BLaER1 (cell line): ENCODE data around the gene MIPOL1.

Experiments used
- H3K27ac ChIP-seq: shearing (Covaris generic); formaldehyde crosslinking; 2 replicates; pipeline ENCODE4 v1.8.1; 2022
- H3K27me3 ChIP-seq: shearing (Covaris generic); formaldehyde crosslinking; 2 replicates; pipeline ENCODE4 v1.8.1; 2022
- H3K36me3 ChIP-seq: shearing (Covaris generic); formaldehyde crosslinking; 2 replicates; pipeline ENCODE4 v1.8.1; 2022
- H3K4me1 ChIP-seq: shearing (Covaris generic); formaldehyde crosslinking; 2 replicates; pipeline ENCODE4 v1.8.1; 2022
- H3K4me2 ChIP-seq: shearing (Covaris generic); formaldehyde crosslinking; 2 replicates; pipeline ENCODE4 v1.8.1; 2022
- H3K4me3 ChIP-seq: shearing (Covaris generic); formaldehyde crosslinking; 2 replicates; pipeline ENCODE4 v1.8.1; 2022
- H3K9ac ChIP-seq: shearing (Covaris generic); formaldehyde crosslinking; 2 replicates; pipeline ENCODE4 v1.8.1; 2022
- H3K9me3 ChIP-seq: shearing (Covaris generic); formaldehyde crosslinking; 2 replicates; pipeline ENCODE4 v1.8.1; 2022
- H4K20me1 ChIP-seq: shearing (Covaris generic); formaldehyde crosslinking; 2 replicates; pipeline ENCODE4 v1.8.1; 2022
- Cebpa-rat ChIP-seq: shearing (Covaris generic); IDR thresholded peaks from 2 replicates; pipeline ENCODE4 v1.8.1; 2022

The MIPOL1 gene

DNA sequence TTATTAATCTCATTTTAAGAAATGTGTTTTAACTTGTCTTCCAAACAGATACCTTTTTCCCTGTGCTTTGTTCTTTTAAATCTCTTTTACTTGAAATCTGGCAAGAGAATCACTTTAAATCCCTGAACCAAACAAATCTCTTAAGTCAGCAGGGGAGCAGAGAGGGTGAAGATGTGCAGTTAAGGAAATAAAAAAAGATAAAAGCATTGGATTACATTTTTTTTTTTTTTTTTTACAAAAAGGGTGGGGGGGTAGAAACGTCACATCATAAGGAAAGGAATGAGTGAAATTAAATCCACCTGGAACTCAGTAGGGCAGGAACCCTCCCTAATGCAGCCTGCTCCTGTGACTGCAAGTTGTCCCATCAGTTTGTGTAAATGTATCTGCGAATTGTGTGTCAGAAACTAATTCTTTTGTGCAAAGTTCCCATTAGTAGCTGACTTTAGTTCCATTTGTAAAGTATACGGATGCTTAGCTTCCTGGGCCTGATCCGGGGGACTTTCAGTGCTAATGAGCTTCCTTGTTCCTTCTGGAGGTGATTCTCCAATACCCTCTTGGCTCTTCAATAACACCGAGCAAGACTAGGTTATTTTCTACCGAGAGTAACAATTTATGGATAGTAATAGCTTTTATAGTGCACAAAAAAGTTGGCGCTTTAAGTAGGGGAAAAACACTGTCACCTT, 399.2 kb downstream of the MIPOL1 start:
- H3K27me3 ChIP-seq, result no peaks in the 10 kb centered on the region
- H4K20me1 ChIP-seq, result no peaks in the 10 kb centered on the region
- peaks cover 76% of the 10 kb centered on the region for H3K9me3 ChIP-seq
- H3K4me1 ChIP-seq, result no peaks in the 10 kb centered on the region
- H3K27ac ChIP-seq, result no peak overlapping the region
- H3K36me3 ChIP-seq, result no peaks in the 10 kb centered on the region
- TF ChIP-seq Cebpa-rat, result no peak
- H3K4me3 ChIP-seq, result no peak overlapping the region
- no peak overlapping the region for H3K4me2 ChIP-seq
- H3K9ac ChIP-seq, result no peak overlapping the region

- no peak overlapping the region for H3K4me3 ChIP-seq
Measured at GRCh38 chr14:37597538-37597913, 399.8 kb downstream of the MIPOL1 start.

DNA sequence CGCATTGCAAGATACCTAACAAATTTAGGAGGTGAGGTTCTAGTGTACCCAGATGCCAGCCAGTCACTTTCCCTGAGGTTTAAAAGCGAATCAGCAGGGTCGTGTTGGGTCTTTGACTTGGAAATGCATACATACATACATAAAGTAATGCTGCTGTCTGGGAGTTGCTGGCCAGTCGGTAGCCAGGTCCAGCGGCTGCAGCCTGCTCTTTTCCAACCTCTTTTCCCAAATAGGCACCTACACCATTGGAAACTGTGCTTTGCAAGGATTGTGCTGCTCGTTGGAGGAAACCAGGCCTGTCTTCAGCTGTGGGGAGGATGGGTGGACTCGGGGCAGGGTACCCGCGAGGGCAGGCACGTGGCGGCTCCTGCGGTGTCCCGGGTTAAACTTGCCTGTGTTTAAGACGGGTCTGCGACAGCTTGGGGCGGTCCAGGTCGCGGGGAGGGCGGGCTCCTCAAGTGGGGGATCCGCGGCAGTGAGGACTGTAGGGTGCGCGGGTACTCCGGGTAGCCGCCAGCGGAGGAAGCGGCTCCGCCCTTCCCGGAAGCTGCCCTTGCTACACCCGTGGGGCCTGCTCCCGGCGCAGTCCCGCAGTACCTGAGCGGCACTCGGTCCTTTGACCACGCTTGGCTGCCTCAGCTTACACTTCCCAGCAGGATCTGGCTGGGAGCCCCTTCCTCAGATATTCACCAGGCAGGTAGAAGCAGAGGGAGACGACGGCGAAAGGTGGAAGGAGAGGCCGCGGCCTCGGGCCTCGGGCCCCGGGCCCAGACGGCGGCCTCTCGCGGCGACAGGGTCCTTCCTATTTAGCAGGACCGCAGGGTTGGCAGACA, 400.4 kb downstream of the MIPOL1 start:
- Histone ChIP-seq H4K20me1 (no peaks in the 10 kb centered on the region), H3K4me2 (no peak overlapping the region), H3K9ac (no peak overlapping the region), H3K4me1 (no peaks in the 10 kb centered on the region), H3K27me3 (no peaks in the 10 kb centered on the region), H3K9me3 (peaks cover 72% of the 10 kb centered on the region), H3K36me3 (no peaks in the 10 kb centered on the region), H3K4me3 (no peak overlapping the region), H3K27ac (no peak overlapping the region)
- no peak for TF ChIP-seq Cebpa-rat

More at GRCh38 chr14:37597538-37597913, 399.8 kb downstream of the MIPOL1 start:
- no peak overlapping the region for H3K27ac ChIP-seq
- no peaks in the 10 kb centered on the region for H3K27me3 ChIP-seq
- H3K9ac ChIP-seq, result no peak overlapping the region
- no peaks in the 10 kb centered on the region for H3K36me3 ChIP-seq
- no peaks in the 10 kb centered on the region for H4K20me1 ChIP-seq
- H3K4me2 ChIP-seq, result no peak overlapping the region
- TF ChIP-seq Cebpa-rat, result no peak
- no peaks in the 10 kb centered on the region for H3K4me1 ChIP-seq
- peaks cover 72% of the 10 kb centered on the region for H3K9me3 ChIP-seq

DNA sequence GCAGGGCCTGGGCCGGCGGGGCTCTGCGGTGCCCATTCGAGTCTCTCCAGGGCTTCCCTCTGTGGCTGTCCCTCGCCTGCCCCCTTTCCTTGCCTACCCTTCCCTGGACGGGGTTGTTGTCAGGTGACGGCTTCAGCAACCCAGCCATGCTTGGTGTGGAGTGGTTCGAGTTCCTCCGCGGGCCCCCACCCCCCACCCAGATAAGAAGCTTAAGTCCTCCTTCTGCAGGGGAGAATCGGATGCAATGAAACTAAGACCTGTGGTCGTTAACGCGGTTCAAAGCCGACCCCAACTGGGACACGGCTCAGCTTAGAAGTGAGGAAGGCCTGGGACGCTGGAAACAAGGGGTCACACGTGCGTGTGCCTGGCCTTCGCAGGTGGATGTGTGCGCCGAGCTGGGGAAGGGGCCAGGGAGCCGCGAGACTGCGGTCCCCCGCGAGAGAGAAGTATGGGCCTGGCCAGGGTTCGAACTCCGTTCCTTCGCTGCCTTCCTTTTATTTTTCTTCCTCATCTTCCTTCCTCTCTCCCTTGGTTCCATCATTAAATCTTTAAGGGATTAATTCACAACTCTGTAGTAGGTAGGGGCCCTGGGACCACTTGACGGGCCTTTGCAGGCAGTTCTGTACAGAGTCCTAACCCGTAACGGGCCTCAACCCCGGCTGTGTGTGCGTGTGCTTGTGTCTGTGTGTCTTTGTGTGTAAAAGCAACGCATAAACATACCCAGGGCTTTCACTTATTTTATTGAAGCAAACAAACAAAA, 401.2 kb downstream of the MIPOL1 start:
- H3K36me3 ChIP-seq, result no peaks in the 10 kb centered on the region
- no peak overlapping the region for H3K9ac ChIP-seq
- no peak for TF ChIP-seq Cebpa-rat
- no peak overlapping the region for H3K4me2 ChIP-seq
- no peaks in the 10 kb centered on the region for H3K27me3 ChIP-seq
- H3K27ac ChIP-seq, result no peak overlapping the region
- peaks cover 66% of the 10 kb centered on the region for H3K9me3 ChIP-seq
- no peaks in the 10 kb centered on the region for H3K4me1 ChIP-seq
- H3K4me3 ChIP-seq, result no peak overlapping the region
- no peaks in the 10 kb centered on the region for H4K20me1 ChIP-seq

GRCh38 chr14:37599507-37600368, 402.0 kb downstream of the MIPOL1 start:
- Histone ChIP-seq H4K20me1 (no peaks in the 10 kb centered on the region), H3K27ac (no peak overlapping the region), H3K4me1 (no peaks in the 10 kb centered on the region), H3K4me3 (no peak overlapping the region), H3K9ac (no peak overlapping the region), H3K36me3 (no peaks in the 10 kb centered on the region), H3K9me3 (peaks cover 58% of the 10 kb centered on the region), H3K27me3 (no peaks in the 10 kb centered on the region), H3K4me2 (no peak overlapping the region)
- TF ChIP-seq Cebpa-rat, result no peak

DNA sequence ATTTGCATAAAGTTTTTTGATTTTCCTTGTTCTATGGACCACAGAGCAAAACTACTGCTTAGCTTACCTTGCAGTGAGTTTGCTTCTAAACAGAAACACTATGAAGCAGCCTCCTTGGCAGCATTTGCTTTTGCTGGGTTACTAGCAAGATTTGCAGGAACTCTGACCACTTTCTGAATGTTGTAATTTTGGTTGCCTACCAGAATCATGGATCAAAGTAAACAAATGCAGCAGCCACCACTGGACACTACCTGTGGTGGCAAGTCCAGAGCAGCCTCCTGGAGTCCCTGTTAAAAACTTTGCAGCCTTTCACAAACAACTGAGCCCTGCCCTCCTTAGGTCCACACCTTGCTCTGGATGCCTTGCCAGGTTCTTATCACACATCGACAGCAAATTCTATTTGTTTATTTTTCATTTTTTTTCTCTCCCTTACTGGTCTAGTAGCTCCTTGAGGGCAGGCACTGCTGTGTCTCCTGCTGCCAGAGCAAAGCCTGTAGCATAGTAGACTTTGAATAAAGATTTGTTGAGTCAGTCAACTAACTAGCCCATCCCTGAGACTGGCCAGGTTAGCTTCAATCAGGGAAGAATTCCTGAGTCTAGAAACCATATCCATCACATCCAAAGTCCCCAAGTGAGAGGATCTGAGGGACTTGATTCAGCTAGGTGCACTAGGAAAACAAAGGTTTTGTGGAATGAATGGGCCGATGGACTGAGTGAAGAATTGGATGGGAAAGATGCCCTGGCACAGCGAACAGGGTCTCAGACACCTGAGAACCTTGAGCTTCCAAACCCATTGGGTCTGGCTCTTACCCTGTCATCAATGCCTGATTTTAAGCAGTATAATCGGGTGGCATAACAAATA, 403.4 kb downstream of the MIPOL1 start:
- H4K20me1 ChIP-seq, result no peaks in the 10 kb centered on the region
- H3K9ac ChIP-seq, result no peak overlapping the region
- no peak overlapping the region for H3K4me2 ChIP-seq
- H3K4me1 ChIP-seq, result no peaks in the 10 kb centered on the region
- TF ChIP-seq Cebpa-rat, result no peak
- H3K27ac ChIP-seq, result no peak overlapping the region
- H3K4me3 ChIP-seq, result no peak overlapping the region
- no peaks in the 10 kb centered on the region for H3K27me3 ChIP-seq
- no peaks in the 10 kb centered on the region for H3K36me3 ChIP-seq
- peaks cover 45% of the 10 kb centered on the region for H3K9me3 ChIP-seq

DNA sequence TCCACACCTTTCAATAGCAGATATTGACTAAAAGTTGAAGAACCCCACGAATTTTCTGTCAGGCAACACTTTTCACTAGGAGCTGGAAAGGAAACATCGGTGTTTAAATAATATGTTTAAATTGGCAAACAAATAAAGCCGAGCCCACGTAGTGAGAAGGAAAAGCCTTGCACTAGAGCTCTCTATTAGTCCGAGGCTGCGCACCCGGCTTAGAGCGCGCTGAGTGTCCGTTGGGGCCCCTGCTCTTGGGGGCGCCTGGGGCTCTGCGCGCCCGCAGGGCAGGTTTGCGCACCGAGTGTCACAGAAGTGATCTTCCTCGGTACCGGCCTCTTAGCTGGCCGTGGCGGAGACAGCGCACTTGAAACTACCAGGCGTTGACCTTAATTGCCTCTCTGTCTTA, 404.1 kb downstream of the MIPOL1 start:
- H3K9ac ChIP-seq, result no peak overlapping the region
- peaks cover 41% of the 10 kb centered on the region for H3K9me3 ChIP-seq
- H3K27ac ChIP-seq, result no peak overlapping the region
- no peaks in the 10 kb centered on the region for H4K20me1 ChIP-seq
- TF ChIP-seq Cebpa-rat, result no peak
- no peak overlapping the region for H3K4me3 ChIP-seq
- H3K4me2 ChIP-seq, result no peak overlapping the region
- no peaks in the 10 kb centered on the region for H3K4me1 ChIP-seq
- H3K36me3 ChIP-seq, result no peaks in the 10 kb centered on the region
- no peaks in the 10 kb centered on the region for H3K27me3 ChIP-seq
